CD8-positive, alpha-beta memory T cell (primary cell): ENCODE data around the gene TDRD3. TPM values are rescaled to one million over a fixed set of nuclear protein-coding genes. Genes with fewer than 3 reads are reported as not detected.
A peak's percentile ranks its signal among the peaks of the same experiment; 100 is the strongest.

Experiments
- CTCF ChIA-PET: fragments of 350-600 bp; sonication (Branson Sonifier 250); formaldehyde crosslinking; loops from one replicate; lab custom pipeline; 2021; ENCODE audit warnings: antibody characterized with exemption; lab: Charles Lee
- POLR2A ChIA-PET: fragments of 350-600 bp; sonication (Branson Sonifier 250); formaldehyde crosslinking; loops from one replicate; lab custom pipeline; 2021; ENCODE audit warnings: antibody characterized with exemption; lab: Charles Lee
- DNase-seq, 5 donors: peaks; one replicate each; pipeline versions ENCODE4 v3.0.0 to v3.0.0-alpha.2; 2020 to 2022; ENCODE audit warnings: mixed read lengths in 1 of 5
- H3K27ac ChIP-seq: one replicate; pipeline ENCODE4 v1.7.0; 2013; ENCODE audit warnings: low read depth, mild to moderate bottlenecking, low read length, moderate library complexity
- H3K27me3 ChIP-seq: 2 replicates; pipeline ENCODE4 v1.7.0; 2013; ENCODE audit warnings: low read length, mild to moderate bottlenecking; ENCODE audit not compliant: insufficient read depth, poor library complexity, severe bottlenecking
- H3K36me3 ChIP-seq: 2 replicates; pipeline ENCODE4 v1.7.0; 2013; ENCODE audit warnings: mild to moderate bottlenecking, low read length, moderate library complexity; ENCODE audit not compliant: insufficient read depth
- H3K4me1 ChIP-seq: 2 replicates; pipeline ENCODE4 v1.7.0; 2013; ENCODE audit warnings: mild to moderate bottlenecking, low read length, moderate library complexity; ENCODE audit not compliant: insufficient read depth
- H3K4me3 ChIP-seq: 2 replicates; pipeline ENCODE4 v1.7.0; 2013; ENCODE audit warnings: mild to moderate bottlenecking, low read length
- H3K9me3 ChIP-seq: 2 replicates; pipeline ENCODE4 v1.7.0; 2013; ENCODE audit warnings: mild to moderate bottlenecking, low read length
- H3K27ac Mint-ChIP-seq, 8 donors: one replicate each; pipeline ENCODE4 v1.8.0; 2020 to 2021; ENCODE audit warnings: mixed read lengths in 8 of 8, mild to moderate bottlenecking in 6 of 8, inconsistent platforms in 3 of 8, moderate library complexity in 3 of 8
- H3K27me3 Mint-ChIP-seq, 2 donors: one replicate each; pipeline ENCODE4 v1.8.0; 2020 to 2021; ENCODE audit warnings: mixed read lengths in 2 of 2, mild to moderate bottlenecking in 1 of 2, moderate library complexity in 1 of 2
- H3K36me3 Mint-ChIP-seq, 3 donors: one replicate each; pipeline ENCODE4 v1.8.0; 2020 to 2021; ENCODE audit warnings: mixed read lengths in 3 of 3, inconsistent platforms in 1 of 3, mild to moderate bottlenecking in 1 of 3
- H3K4me1 Mint-ChIP-seq, 3 donors: one replicate each; pipeline ENCODE4 v1.8.0; 2020 to 2021; ENCODE audit warnings: mixed read lengths in 3 of 3, inconsistent platforms in 1 of 3, mild to moderate bottlenecking in 1 of 3
- H3K4me3 Mint-ChIP-seq, 7 donors: one replicate each; pipeline ENCODE4 v1.8.0; 2020 to 2021; ENCODE audit warnings: mixed read lengths in 7 of 7, mild to moderate bottlenecking in 6 of 7, moderate library complexity in 4 of 7, inconsistent platforms in 2 of 7
- H3K9me3 Mint-ChIP-seq, 5 donors: one replicate each; pipeline ENCODE4 v1.8.0; 2020 to 2022; ENCODE audit warnings: mixed read lengths in 5 of 5, mild to moderate bottlenecking in 3 of 5, moderate library complexity in 2 of 5, inconsistent platforms in 1 of 5
- polyA plus RNA-seq: library from polyadenylated mRNA; unstranded; fragments of 300-500 nt; fragmentation: Illumina TruSeq; gene quantifications from one replicate; pipeline ENCODE4 v1.2.3, GENCODE V29; 2021
- total RNA-seq, 2 experiments: library from RNA; stranded (reverse); gene quantifications; one replicate each; pipeline ENCODE4 v1.2.3, GENCODE V29; 2021

Gene TDRD3
- total and polyA plus RNA-seq, 3 experiments from 2014 or later, result 8.7 to 22.7 (median 21.2) TPM

GRCh38 chr13:60572003-60572798 is 175.2 kb downstream of the TDRD3 start:
- POLR2A ChIA-PET, result no interaction called here
- CTCF ChIA-PET, result interaction anchor here (1.5 kb wide), 1 partner anchor 13 kb away, joined by 3 read pairs; no protein-coding TSS in a partner anchor
- peaks cover 34 to 58% (median 48%) of the 10 kb centered on the region in 3 donors for H3K36me3 Mint-ChIP-seq

GRCh38 chr13:60572855-60573254 is 175.8 kb downstream of the TDRD3 start:
- no peaks in the 10 kb centered on the region for H3K36me3 ChIP-seq
- H3K4me1 ChIP-seq, result no peaks in the 10 kb centered on the region
- H3K9me3 ChIP-seq, result no peaks in the 10 kb centered on the region
- H3K27ac Mint-ChIP-seq, result no peak overlapping the region
- H3K4me1 Mint-ChIP-seq, result peaks cover 0 to 1% (median 0%) of the 10 kb centered on the region in 3 donors
- H3K4me3 Mint-ChIP-seq, result no peak overlapping the region
- no peak for DNase-seq
- H3K27ac ChIP-seq, result no peak overlapping the region
- peaks cover 33 to 53% (median 44%) of the 10 kb centered on the region in 3 donors for H3K36me3 Mint-ChIP-seq
- ChIA-PET CTCF (interaction anchor here (1.5 kb wide), 1 partner anchor 14 kb away, joined by 3 read pairs; no protein-coding TSS in a partner anchor), POLR2A (no interaction called here)
- no peaks in the 10 kb centered on the region for H3K9me3 Mint-ChIP-seq
- H3K4me3 ChIP-seq, result no peak overlapping the region
- no peaks in the 10 kb centered on the region for H3K27me3 ChIP-seq
- H3K27me3 Mint-ChIP-seq, result no peaks in the 10 kb centered on the region

More at GRCh38 chr13:60572003-60572798, 175.2 kb downstream of the TDRD3 start:
- peak overlapping the region in 2 of 8 donors; percentile 14 to 24 for H3K27ac Mint-ChIP-seq
- Histone ChIP-seq H3K4me3 (no peak overlapping the region), H3K36me3 (no peaks in the 10 kb centered on the region), H3K27ac (no peak overlapping the region), H3K9me3 (no peaks in the 10 kb centered on the region), H3K27me3 (no peaks in the 10 kb centered on the region), H3K4me1 (no peaks in the 10 kb centered on the region)
- peaks cover 0 to 1% (median 0%) of the 10 kb centered on the region in 3 donors for H3K4me1 Mint-ChIP-seq
- H3K4me3 Mint-ChIP-seq, result no peak overlapping the region
- no peak for DNase-seq
- no peaks in the 10 kb centered on the region for H3K9me3 Mint-ChIP-seq
- H3K27me3 Mint-ChIP-seq, result no peaks in the 10 kb centered on the region

DNA sequence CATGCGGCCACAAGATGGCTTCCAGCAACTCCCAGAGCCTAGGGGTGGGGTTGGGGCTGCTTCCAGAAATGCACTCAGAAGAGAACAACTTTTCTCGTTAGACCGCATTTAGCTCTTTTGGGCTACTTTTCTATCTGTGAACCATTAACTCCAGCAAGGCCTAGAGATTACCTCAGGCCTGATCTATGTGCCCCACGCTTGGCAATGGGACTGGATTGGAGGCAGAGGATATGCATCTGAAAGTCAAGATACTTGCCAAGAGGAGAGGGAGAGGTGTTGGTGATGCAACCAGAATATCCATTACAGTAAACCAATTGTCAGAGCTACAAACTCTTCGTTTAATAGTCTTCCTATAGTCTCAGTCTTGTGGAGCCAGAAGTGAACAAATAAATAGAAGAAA is 177.7 kb downstream of the TDRD3 start:
- Mint-ChIP-seq H3K4me3 (no peak overlapping the region), H3K36me3 (peaks cover 19 to 36% (median 27%) of the 10 kb centered on the region in 3 donors), H3K9me3 (peaks cover 0 to 1% (median 0%) of the 10 kb centered on the region in 5 donors), H3K27ac (no peak overlapping the region), H3K27me3 (no peaks in the 10 kb centered on the region), H3K4me1 (peaks cover 0 to 1% (median 0%) of the 10 kb centered on the region in 3 donors)
- no peaks in the 10 kb centered on the region for H3K27me3 ChIP-seq
- no peak for DNase-seq
- no peaks in the 10 kb centered on the region for H3K4me1 ChIP-seq
- no peaks in the 10 kb centered on the region for H3K36me3 ChIP-seq
- H3K9me3 ChIP-seq, result no peaks in the 10 kb centered on the region
- no peak overlapping the region for H3K4me3 ChIP-seq
- ChIA-PET POLR2A (no interaction called here), CTCF (no interaction called here)
- H3K27ac ChIP-seq, result no peak overlapping the region

DNA sequence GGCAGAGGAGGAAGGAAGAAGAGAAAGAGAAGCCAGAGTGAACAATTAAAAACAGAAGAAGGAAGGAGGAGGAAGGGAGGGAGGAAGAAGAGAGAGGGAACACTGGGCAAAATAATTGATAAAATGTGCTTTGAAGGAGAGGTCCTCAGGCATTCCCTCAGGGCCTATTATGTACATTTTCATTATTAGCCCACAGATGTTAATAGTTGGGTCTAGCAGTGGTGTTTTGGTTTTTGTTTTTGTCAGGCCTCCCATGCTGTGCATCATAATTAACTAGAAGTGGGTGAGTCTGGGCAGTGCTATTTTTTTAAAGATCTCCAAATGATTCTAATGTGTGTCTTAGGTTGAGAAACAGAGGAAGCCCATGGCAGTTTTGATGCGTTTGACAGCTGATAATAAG is 178.1 kb downstream of the TDRD3 start:
- Histone ChIP-seq H3K4me1 (no peaks in the 10 kb centered on the region), H3K27ac (no peak overlapping the region), H3K27me3 (no peaks in the 10 kb centered on the region), H3K4me3 (no peak overlapping the region), H3K9me3 (no peaks in the 10 kb centered on the region), H3K36me3 (no peaks in the 10 kb centered on the region)
- H3K4me3 Mint-ChIP-seq, result no peak overlapping the region
- no peak for DNase-seq
- no peaks in the 10 kb centered on the region for H3K27me3 Mint-ChIP-seq
- POLR2A ChIA-PET, result no interaction called here
- peak overlapping the region in 1 of 8 donors; percentile 80 for H3K27ac Mint-ChIP-seq
- H3K4me1 Mint-ChIP-seq, result no peaks in the 10 kb centered on the region
- CTCF ChIA-PET, result no interaction called here
- H3K9me3 Mint-ChIP-seq, result peaks cover 0 to 1% (median 0%) of the 10 kb centered on the region in 5 donors
- H3K36me3 Mint-ChIP-seq, result peaks cover 15 to 32% (median 23%) of the 10 kb centered on the region in 3 donors

- no peak for DNase-seq
- H3K27ac Mint-ChIP-seq, result no peak overlapping the region
- H3K36me3 Mint-ChIP-seq, result peaks cover 5 to 11% (median 8%) of the 10 kb centered on the region in 3 donors
- no peaks in the 10 kb centered on the region for H3K27me3 Mint-ChIP-seq
- H3K27me3 ChIP-seq, result no peaks in the 10 kb centered on the region
- CTCF ChIA-PET, result no interaction called here
- no peaks in the 10 kb centered on the region for H3K9me3 ChIP-seq
- H3K4me1 Mint-ChIP-seq, result no peaks in the 10 kb centered on the region
- no peak overlapping the region for H3K4me3 ChIP-seq
- no peak overlapping the region for H3K27ac ChIP-seq
- H3K36me3 ChIP-seq, result no peaks in the 10 kb centered on the region
- no peaks in the 10 kb centered on the region for H3K4me1 ChIP-seq
- peaks cover 0 to 1% (median 0%) of the 10 kb centered on the region in 5 donors for H3K9me3 Mint-ChIP-seq
- no peak overlapping the region for H3K4me3 Mint-ChIP-seq
- POLR2A ChIA-PET, result no interaction called here
Observed at GRCh38 chr13:60577761-60578160, 180.7 kb downstream of the TDRD3 start.

DNA sequence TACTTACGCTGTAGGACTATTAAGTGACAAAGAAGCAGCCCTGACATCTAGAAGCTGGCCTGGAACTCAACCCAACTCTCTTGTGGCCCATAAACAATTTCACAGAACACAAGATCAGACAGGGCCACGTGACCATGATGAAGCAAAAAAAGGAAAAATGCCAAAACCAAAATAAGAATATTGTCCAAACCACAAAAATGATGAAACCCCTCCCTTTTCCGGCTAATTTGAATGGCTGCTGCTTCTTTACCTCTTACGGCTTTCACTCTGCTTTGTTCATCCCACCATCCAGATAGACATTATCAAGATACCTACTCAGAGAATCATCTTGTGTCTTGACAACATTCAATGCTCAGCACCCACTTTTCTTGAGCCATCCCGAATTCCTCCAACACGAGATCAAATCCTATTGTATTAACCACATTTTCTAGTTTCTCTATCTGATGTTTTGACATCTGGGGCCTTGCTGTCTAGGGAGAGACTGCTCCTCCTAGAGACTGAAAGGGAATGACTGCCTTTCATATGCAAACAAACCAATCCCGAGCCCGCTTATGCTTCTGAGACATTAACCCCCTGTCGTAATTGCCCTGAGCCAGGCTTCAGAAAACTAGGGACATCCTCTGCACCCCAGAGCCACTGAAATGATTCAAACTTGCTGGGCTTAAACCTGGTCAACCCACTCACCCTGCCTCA is 186.3 kb downstream of the TDRD3 start:
- no peaks in the 10 kb centered on the region for H3K27me3 ChIP-seq
- no peaks in the 10 kb centered on the region for H3K9me3 ChIP-seq
- DNase-seq, result no peak
- H3K4me3 ChIP-seq, result no peak overlapping the region
- Mint-ChIP-seq H3K4me3 (no peak overlapping the region), H3K4me1 (peaks cover 0 to 2% (median 0%) of the 10 kb centered on the region in 3 donors), H3K27ac (no peak overlapping the region), H3K27me3 (peaks cover 0 to 6% of the 10 kb centered on the region in 2 donors), H3K9me3 (peaks cover 0 to 3% (median 1%) of the 10 kb centered on the region in 5 donors), H3K36me3 (peaks cover 0 to 1% (median 0%) of the 10 kb centered on the region in 3 donors)
- H3K27ac ChIP-seq, result no peak overlapping the region
- H3K4me1 ChIP-seq, result no peaks in the 10 kb centered on the region
- POLR2A ChIA-PET, result no interaction called here
- H3K36me3 ChIP-seq, result no peaks in the 10 kb centered on the region
- CTCF ChIA-PET, result no interaction called here

GRCh38 chr13:60583911-60584753 is 187.1 kb downstream of the TDRD3 start:
- Mint-ChIP-seq H3K9me3 (peaks cover 0 to 3% (median 0%) of the 10 kb centered on the region in 5 donors), H3K4me3 (peak overlapping the region in 1 of 7 donors; percentile 23), H3K27me3 (peaks cover 0 to 6% of the 10 kb centered on the region in 2 donors), H3K27ac (no peak overlapping the region), H3K36me3 (peaks cover 0 to 1% (median 0%) of the 10 kb centered on the region in 3 donors), H3K4me1 (peaks cover 0 to 2% (median 0%) of the 10 kb centered on the region in 3 donors)
- Histone ChIP-seq H3K4me3 (no peak overlapping the region), H3K9me3 (no peaks in the 10 kb centered on the region), H3K4me1 (no peaks in the 10 kb centered on the region), H3K27ac (no peak overlapping the region), H3K36me3 (no peaks in the 10 kb centered on the region), H3K27me3 (no peaks in the 10 kb centered on the region)
- ChIA-PET CTCF (no interaction called here), POLR2A (no interaction called here)
- DNase-seq, result no peak
